Lower leg skin (tissue), 3 donors: ENCODE results near the gene TAS2R13.

ENCODE experiments used
- CTCF ChIP-seq, 3 donors: fragments of 450-650 bp; IDR thresholded peaks; one replicate each; pipeline ENCODE4 v1.5.1; 2016; ENCODE audit warnings: antibody characterized with exemption in 3 of 3, mild to moderate bottlenecking in 3 of 3, moderate library complexity in 2 of 3
- POLR2A ChIP-seq, 2 donors: fragments of 450-650 bp; IDR thresholded peaks; one replicate each; pipeline ENCODE4 v1.6.1; 2016 to 2017; ENCODE audit warnings: antibody characterized with exemption in 2 of 2, mild to moderate bottlenecking in 1 of 2, moderate library complexity in 1 of 2

GRCh38 chr12:10900530-10900929 is 8.8 kb downstream of the TAS2R13 start:
- TF ChIP-seq CTCF (IDR thresholded peaks at IDR 0.05) (no peak), POLR2A (IDR thresholded peaks at IDR 0.05) (no peak)
